NT2/D1 (cell line): ENCODE measurements around the gene WFDC2.

Source experiments
- DNase-seq: peaks from one replicate; pipeline ENCODE4 v3.0.0-alpha.2; 2011; ENCODE audit warnings: low read depth, low spot score
- H3K27me3 ChIP-seq: 2 replicates; pipeline ENCODE4 v1.6.0; 2011; ENCODE audit warnings: mild to moderate bottlenecking; ENCODE audit not compliant: insufficient read length, insufficient read depth
- H3K36me3 ChIP-seq: 2 replicates; pipeline ENCODE4 v1.6.1; 2011; ENCODE audit warnings: mild to moderate bottlenecking, low read length, mixed read lengths; ENCODE audit not compliant: insufficient read depth, insufficient read length
- H3K4me1 ChIP-seq: 2 replicates; pipeline ENCODE4 v1.5.1; 2011; ENCODE audit not compliant: insufficient read depth, insufficient read length
- H3K4me3 ChIP-seq: 2 replicates; pipeline ENCODE4 v1.5.1; 2011; ENCODE audit warnings: low read depth; ENCODE audit not compliant: insufficient read length
- H3K9ac ChIP-seq: 2 replicates; pipeline ENCODE4 v1.6.0; 2011; ENCODE audit warnings: low read depth; ENCODE audit not compliant: insufficient read length
- H3K9me3 ChIP-seq: 2 replicates; pipeline ENCODE4 v1.5.1; 2011; ENCODE audit warnings: mild to moderate bottlenecking, low read length; ENCODE audit not compliant: insufficient read depth
- SUZ12 ChIP-seq: IDR thresholded peaks from 2 replicates; pipeline ENCODE4 v1.6.1; 2011; ENCODE audit not compliant: insufficient read length, insufficient read depth; ENCODE audit errors: extremely low read depth
- YY1 ChIP-seq: IDR thresholded peaks from 2 replicates; pipeline ENCODE4 v1.6.1; 2011; ENCODE audit not compliant: insufficient read length, insufficient read depth
- ZNF274 ChIP-seq: IDR thresholded peaks from 2 replicates; pipeline ENCODE4 v1.6.1; 2011; ENCODE audit warnings: mild to moderate bottlenecking, low read depth, low read length

Gene WFDC2

GRCh38 chr20:45429618-45430017, 39.9 kb upstream of the WFDC2 start:
- Histone ChIP-seq H3K27me3 (no peaks in the 10 kb centered on the region), H3K36me3 (peaks cover 56% of the 10 kb centered on the region), H3K9ac (no peak overlapping the region), H3K4me3 (no peak overlapping the region), H3K9me3 (no peaks in the 10 kb centered on the region), H3K4me1 (peaks cover 13% of the 10 kb centered on the region)
- DNase-seq = no peak
- TF ChIP-seq YY1 (no peak), ZNF274 (no peak), SUZ12 (no peak)

GRCh38 chr20:45432294-45432693, 37.3 kb upstream of the WFDC2 start:
- peaks cover 3% of the 10 kb centered on the region for H3K4me1 ChIP-seq
- no peak for DNase-seq
- no peak overlapping the region for H3K9ac ChIP-seq

GRCh38 chr20:45433316-45433715, 36.2 kb upstream of the WFDC2 start:
- peaks cover 26% of the 10 kb centered on the region for H3K36me3 ChIP-seq
- no peaks in the 10 kb centered on the region for H3K9me3 ChIP-seq
- peaks cover 3% of the 10 kb centered on the region for H3K4me1 ChIP-seq
- peak; percentile 39 for DNase-seq
- TF ChIP-seq ZNF274 (no peak), YY1 (no peak), SUZ12 (no peak)
- no peak overlapping the region for H3K4me3 ChIP-seq
- H3K9ac ChIP-seq = no peak overlapping the region
- H3K27me3 ChIP-seq = no peaks in the 10 kb centered on the region

More at GRCh38 chr20:45432294-45432693, 37.3 kb upstream of the WFDC2 start:
- Histone ChIP-seq H3K9me3 (no peaks in the 10 kb centered on the region), H3K36me3 (peaks cover 35% of the 10 kb centered on the region), H3K4me3 (no peak overlapping the region), H3K27me3 (no peaks in the 10 kb centered on the region)
- no peak for TF ChIP-seq SUZ12
- no peak for TF ChIP-seq ZNF274
- no peak for TF ChIP-seq YY1

- Histone ChIP-seq H3K9ac (no peak overlapping the region), H3K4me1 (peaks cover 3% of the 10 kb centered on the region)
- TF ChIP-seq YY1 (no peak), SUZ12 (no peak), ZNF274 (no peak)
Observed at GRCh38 chr20:45433976-45434375, 35.6 kb upstream of the WFDC2 start.

GRCh38 chr20:45436732-45437485, 32.6 kb upstream of the WFDC2 start:
- peak overlapping the region; percentile 70 for H3K9ac ChIP-seq
- no peaks in the 10 kb centered on the region for H3K27me3 ChIP-seq
- H3K4me3 ChIP-seq = peak overlapping the region; percentile 33
- TF ChIP-seq YY1 = no peak
- TF ChIP-seq SUZ12 = no peak
- TF ChIP-seq ZNF274 = no peak
- H3K9me3 ChIP-seq = no peaks in the 10 kb centered on the region
- peak; percentile 73 for DNase-seq
- H3K4me1 ChIP-seq = peaks cover 3% of the 10 kb centered on the region
- H3K36me3 ChIP-seq = peaks cover 11% of the 10 kb centered on the region

More at GRCh38 chr20:45433976-45434375, 35.6 kb upstream of the WFDC2 start:
- Histone ChIP-seq H3K9me3 (no peaks in the 10 kb centered on the region), H3K27me3 (no peaks in the 10 kb centered on the region), H3K36me3 (peaks cover 26% of the 10 kb centered on the region), H3K4me3 (no peak overlapping the region)
- DNase-seq = no peak

- TF ChIP-seq ZNF274 (no peak), YY1 (no peak), SUZ12 (no peak)
- Histone ChIP-seq H3K27me3 (no peaks in the 10 kb centered on the region), H3K36me3 (no peaks in the 10 kb centered on the region), H3K4me1 (no peaks in the 10 kb centered on the region), H3K9ac (no peak overlapping the region), H3K4me3 (no peak overlapping the region), H3K9me3 (no peaks in the 10 kb centered on the region)
- no peak for DNase-seq
Observed at GRCh38 chr20:45440424-45440823, 29.1 kb upstream of the WFDC2 start.

- Histone ChIP-seq H3K9me3 (no peaks in the 10 kb centered on the region), H3K4me3 (no peak overlapping the region), H3K4me1 (no peaks in the 10 kb centered on the region), H3K36me3 (no peaks in the 10 kb centered on the region), H3K9ac (no peak overlapping the region), H3K27me3 (no peaks in the 10 kb centered on the region)
- no peak for TF ChIP-seq YY1
- no peak for TF ChIP-seq SUZ12
- no peak for TF ChIP-seq ZNF274
- DNase-seq = no peak
Observed at GRCh38 chr20:45440891-45441685, 28.5 kb upstream of the WFDC2 start.
